Lower lobe of right lung (tissue), 2 donors: ENCODE data around the gene PDC. TPM values are rescaled to one million over a fixed set of nuclear protein-coding genes. Genes with fewer than 3 reads are reported as not detected.

Source experiments
- ATAC-seq, 2 donors: fragments of 200-7000 bp; cut with Tn5 transposase; one replicate each; pipeline ENCODE4 v1.9.1; 2020 to 2022; ENCODE audit warnings: mild to moderate bottlenecking in 2 of 2, moderate library complexity in 2 of 2
- DNase-seq: peaks from one replicate; pipeline ENCODE4 v3.0.0-alpha.2; 2020
- H3K27ac ChIP-seq: fragments of 200-600 bp; one replicate; pipeline ENCODE4 v1.8.0; 2022
- H3K27me3 ChIP-seq: fragments of 200-600 bp; one replicate; pipeline ENCODE4 v1.8.0; 2022; ENCODE audit warnings: low read depth
- H3K36me3 ChIP-seq: fragments of 200-600 bp; one replicate; pipeline ENCODE4 v1.8.0; 2022; ENCODE audit warnings: mild to moderate bottlenecking
- H3K4me1 ChIP-seq: fragments of 200-600 bp; one replicate; pipeline ENCODE4 v1.8.0; 2022
- H3K4me3 ChIP-seq: fragments of 200-600 bp; one replicate; pipeline ENCODE4 v1.8.0; 2022; ENCODE audit warnings: mild to moderate bottlenecking
- H3K9me3 ChIP-seq: fragments of 200-600 bp; one replicate; pipeline ENCODE4 v1.8.0; 2022
- CTCF ChIP-seq: fragments of 200-600 bp; IDR thresholded peaks from one replicate; pipeline ENCODE4 v1.8.0; 2022; ENCODE audit warnings: antibody characterized with exemption, mild to moderate bottlenecking
- intact Hi-C: fragments of 100-400 bp; cut with DNase I; formaldehyde crosslinking; loops from one replicate; pipeline ENCODE4 v1.11.0; 2022
- total RNA-seq: library from RNA; stranded (reverse); fragmentation: NEBNext Ultra II Directional; extraction: Animal tissue kit (Norgen Biotek cat#: 25700); gene quantifications from one replicate; pipeline ENCODE4 v1.2.1, GENCODE V29; 2021
- donor health status: DM: no; HTN: yes; CAD: no; lungs with severe emphysema.

The PDC gene
- total RNA-seq, 1 donor from 2014 or later = not detected

GRCh38 chr1:186482661-186483255, 21.8 kb upstream of the PDC start:
- no peaks in the 10 kb centered on the region for H3K4me1 ChIP-seq
- no peaks in the 10 kb centered on the region for H3K36me3 ChIP-seq
- no peaks in the 10 kb centered on the region for H3K9me3 ChIP-seq
- ATAC-seq (peak; percentile 75 to 83), DNase-seq (peak; percentile 48)
- intact Hi-C loops = loop anchor here (5.0 kb wide), 1 partner anchor 500 kb away; no protein-coding TSS in a partner anchor
- H3K27ac ChIP-seq = no peak overlapping the region
- H3K4me3 ChIP-seq = no peak overlapping the region
- no peaks in the 10 kb centered on the region for H3K27me3 ChIP-seq
- TF ChIP-seq CTCF = peak; percentile 86

- no peak for TF ChIP-seq CTCF
- Histone ChIP-seq H3K4me3 (no peak overlapping the region), H3K4me1 (no peaks in the 10 kb centered on the region), H3K9me3 (no peaks in the 10 kb centered on the region), H3K27ac (no peak overlapping the region), H3K27me3 (no peaks in the 10 kb centered on the region), H3K36me3 (no peaks in the 10 kb centered on the region)
- DNase-seq (no peak), ATAC-seq (no peak)
- intact Hi-C loops = loop anchor here (5.0 kb wide), 1 partner anchor 501 kb away; no protein-coding TSS in a partner anchor
Observed at GRCh38 chr1:186481303-186481888, 20.5 kb upstream of the PDC start.

- Histone ChIP-seq H3K36me3 (no peaks in the 10 kb centered on the region), H3K9me3 (no peaks in the 10 kb centered on the region), H3K4me3 (no peak overlapping the region), H3K4me1 (no peaks in the 10 kb centered on the region), H3K27ac (no peak overlapping the region), H3K27me3 (no peaks in the 10 kb centered on the region)
- intact Hi-C loops = no loop called here
- ATAC-seq = no peak
- no peak for DNase-seq
- no peak for TF ChIP-seq CTCF
Observed at GRCh38 chr1:186479162-186479561, 18.2 kb upstream of the PDC start.

- DNase-seq = no peak
- Histone ChIP-seq H3K27ac (no peak overlapping the region), H3K4me3 (no peak overlapping the region), H3K36me3 (no peaks in the 10 kb centered on the region), H3K4me1 (no peaks in the 10 kb centered on the region), H3K9me3 (no peaks in the 10 kb centered on the region), H3K27me3 (no peaks in the 10 kb centered on the region)
- intact Hi-C loops = no loop called here
- ATAC-seq = no peak
- TF ChIP-seq CTCF = no peak
Observed at GRCh38 chr1:186476264-186477040, 15.5 kb upstream of the PDC start.

- DNase-seq (no peak), ATAC-seq (peak in 1 of 2 donors; percentile 35)
- Histone ChIP-seq H3K27ac (no peak overlapping the region), H3K4me3 (no peak overlapping the region), H3K27me3 (no peaks in the 10 kb centered on the region), H3K4me1 (no peaks in the 10 kb centered on the region), H3K36me3 (no peaks in the 10 kb centered on the region), H3K9me3 (no peaks in the 10 kb centered on the region)
- intact Hi-C loops = no loop called here
- TF ChIP-seq CTCF = no peak
Observed at GRCh38 chr1:186474208-186474607, 13.3 kb upstream of the PDC start.
